Neural cell (in vitro differentiated cells): ENCODE measurements around the gene ARHGAP4. TPM values are rescaled to one million over a fixed set of nuclear protein-coding genes. Genes with fewer than 3 reads are reported as not detected.

Source experiments
- H2AFZ ChIP-seq: fragments of 200-600, 300-800 bp; sonication (generic), shearing (Covaris generic); 2 replicates; pipeline ENCODE4 v1.6.0; 2014; ENCODE audit warnings: low read depth, mild to moderate bottlenecking, antibody characterized with exemption, low read length, moderate library complexity
- H3F3A ChIP-seq: fragments of 200-600 bp; shearing (Covaris generic); 2 replicates; pipeline ENCODE4 v1.6.1; 2016; ENCODE audit warnings: mild to moderate bottlenecking, moderate library complexity, mixed read lengths, antibody characterized with exemption, low read length; ENCODE audit not compliant: insufficient read depth, poor library complexity, severe bottlenecking
- H3K27ac ChIP-seq: fragments of 200-600, 300-800 bp; sonication (generic), shearing (Covaris generic); 2 replicates; pipeline ENCODE4 v1.5.1; 2014; ENCODE audit warnings: mild to moderate bottlenecking, low read length, moderate library complexity
- H3K27me3 ChIP-seq: fragments of 300-800, 200-600 bp; sonication (generic), shearing (Covaris generic); 2 replicates; pipeline ENCODE4 v1.6.0; 2014; ENCODE audit warnings: mild to moderate bottlenecking, low read depth, low read length, moderate library complexity; ENCODE audit not compliant: insufficient read depth
- H3K36me3 ChIP-seq: fragments of 300-800, 200-600 bp; sonication (generic), shearing (Covaris generic); 2 replicates; pipeline ENCODE4 v1.5.1; 2014; ENCODE audit warnings: mild to moderate bottlenecking, antibody characterized with exemption, low read length, moderate library complexity; ENCODE audit not compliant: insufficient read depth
- H3K4me2 ChIP-seq: fragments of 300-800, 200-600 bp; sonication (generic), shearing (Covaris generic); 2 replicates; pipeline ENCODE4 v1.6.0; 2014; ENCODE audit warnings: mild to moderate bottlenecking, low read length
- H3K4me3 ChIP-seq: fragments of 300-800, 200-600 bp; sonication (generic), shearing (Covaris generic); 2 replicates; pipeline ENCODE4 v1.5.1; 2014; ENCODE audit warnings: mild to moderate bottlenecking, low read length, moderate library complexity
- H3K79me2 ChIP-seq: fragments of 200-600 bp; shearing (Covaris generic); replicated peaks from 2 replicates; pipeline ENCODE4 v1.6.0; 2014; ENCODE audit warnings: mild to moderate bottlenecking, low read length, moderate library complexity; ENCODE audit not compliant: insufficient read depth
- H3K9ac ChIP-seq: fragments of 300-800, 200-600 bp; sonication (generic), shearing (Covaris generic); 2 replicates; pipeline ENCODE4 v1.6.1; 2016; ENCODE audit warnings: mild to moderate bottlenecking, low read length, mixed read lengths
- H3K9me2 ChIP-seq: fragments of 200-600 bp; shearing (Covaris generic); 2 replicates; pipeline ENCODE4 v1.6.1; 2016; ENCODE audit warnings: mild to moderate bottlenecking, low read length, mixed read lengths; ENCODE audit not compliant: insufficient read depth
- H3K9me3 ChIP-seq: fragments of 200-600, 300-800 bp; sonication (generic), shearing (Covaris generic); 2 replicates; pipeline ENCODE4 v1.6.1; 2016; ENCODE audit warnings: mild to moderate bottlenecking, mixed run types, low read length, moderate library complexity, mixed read lengths
- H4K20me1 ChIP-seq: fragments of 200-600 bp; shearing (Covaris generic); 2 replicates; pipeline ENCODE4 v1.6.1; 2016; ENCODE audit warnings: mild to moderate bottlenecking, mixed run types; ENCODE audit not compliant: insufficient read depth
- EP300 ChIP-seq: fragments of 450-650 bp; conservative IDR thresholded peaks from 2 replicates; pipeline ENCODE4 v1.6.1; 2014; ENCODE audit warnings: antibody characterized with exemption, mild to moderate bottlenecking, moderate library complexity; ENCODE audit not compliant: poor library complexity, severe bottlenecking
- EZH2 ChIP-seq: fragments of 200-600, 300-800 bp; shearing (Covaris generic), sonication (generic); IDR thresholded peaks from 2 replicates; pipeline ENCODE4 v1.6.1; 2014; ENCODE audit warnings: antibody characterized with exemption, low read length, borderline replicate concordance, mild to moderate bottlenecking; ENCODE audit not compliant: insufficient read depth, poor library complexity, severe bottlenecking
- MXI1 ChIP-seq: fragments of 450-650 bp; conservative IDR thresholded peaks from 2 replicates; pipeline ENCODE4 v1.6.1; 2014; ENCODE audit warnings: antibody characterized with exemption, mild to moderate bottlenecking; ENCODE audit not compliant: poor library complexity, severe bottlenecking
- POLR2AphosphoS5 ChIP-seq: IDR thresholded peaks from 2 replicates; pipeline ENCODE4 v1.6.1; 2012
- RAD21 ChIP-seq: fragments of 450-650 bp; conservative IDR thresholded peaks from 2 replicates; pipeline ENCODE4 v1.6.1; 2014; ENCODE audit warnings: antibody characterized with exemption, mild to moderate bottlenecking, moderate library complexity
- SMC3 ChIP-seq: fragments of 450-650 bp; conservative IDR thresholded peaks from 2 replicates; pipeline ENCODE4 v1.6.1; 2014; ENCODE audit warnings: antibody characterized with exemption, mild to moderate bottlenecking, moderate library complexity; ENCODE audit not compliant: poor library complexity
- TAF1 ChIP-seq: IDR thresholded peaks from 2 replicates; pipeline ENCODE4 v1.6.1; 2012; ENCODE audit warnings: low read depth
- polyA plus RNA-seq: library from polyadenylated mRNA; depleted of rRNA; stranded (reverse); fragments of >200 nt; gene quantifications from 2 replicates; pipeline ENCODE4 v1.2.3, GENCODE V29; 2014
- TF ChIP-seq, protein P1 (sequence below): fragments of 450-650 bp; IDR thresholded peaks from 2 replicates; pipeline ENCODE4 v1.5.1; 2014; ENCODE audit warnings: antibody characterized with exemption, mild to moderate bottlenecking, moderate library complexity; ENCODE audit not compliant: poor library complexity, severe bottlenecking
- TF ChIP-seq, protein P2 (sequence below): IDR thresholded peaks from 2 replicates; pipeline ENCODE4 v1.6.1; 2012; ENCODE audit warnings: borderline replicate concordance

The ARHGAP4 gene
- polyA plus RNA-seq, 1 donor from 2014 or later: 11.2 TPM

DNA sequence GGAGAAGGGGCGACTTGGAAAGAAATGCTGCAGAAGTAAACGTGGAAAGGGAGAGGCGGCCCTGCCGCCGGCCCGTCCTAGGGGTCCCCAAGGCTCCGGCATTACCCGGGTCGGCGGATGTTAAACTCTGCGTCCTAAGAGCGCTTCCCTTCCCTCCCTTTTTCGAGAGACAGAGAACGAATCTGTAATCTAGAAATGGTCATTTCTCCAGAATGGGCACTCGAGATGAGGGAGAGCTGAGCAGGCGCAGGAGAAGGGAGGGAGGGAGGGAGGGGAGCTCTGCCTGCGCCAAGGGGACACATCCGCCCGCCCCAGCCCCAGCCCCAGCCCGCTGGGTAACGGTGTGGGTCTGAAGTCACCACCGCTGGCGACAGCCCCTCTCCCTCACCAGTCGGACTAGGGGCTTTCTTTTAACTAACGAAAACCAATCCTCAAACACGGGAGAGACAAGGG is 43.9 kb upstream of the ARHGAP4 start:
- peak overlapping the region; percentile 85 for H3K4me3 ChIP-seq
- H3K79me2 ChIP-seq: peaks cover 28% of the 10 kb centered on the region
- H3K9me2 ChIP-seq: no peaks in the 10 kb centered on the region
- no peaks in the 10 kb centered on the region for H3K9me3 ChIP-seq
- H3K27me3 ChIP-seq: no peaks in the 10 kb centered on the region
- peak overlapping the region; percentile 98 for H3K27ac ChIP-seq
- H4K20me1 ChIP-seq: no peaks in the 10 kb centered on the region
- no peaks in the 10 kb centered on the region for H3F3A ChIP-seq
- no peaks in the 10 kb centered on the region for H3K36me3 ChIP-seq
- TF ChIP-seq EP300 (no peak), RAD21 (no peak), MXI1 (no peak), TAF1 (no peak), SMC3 (no peak), EZH2 (no peak), POLR2AphosphoS5 (no peak)
- TF ChIP-seq, protein P1, sequence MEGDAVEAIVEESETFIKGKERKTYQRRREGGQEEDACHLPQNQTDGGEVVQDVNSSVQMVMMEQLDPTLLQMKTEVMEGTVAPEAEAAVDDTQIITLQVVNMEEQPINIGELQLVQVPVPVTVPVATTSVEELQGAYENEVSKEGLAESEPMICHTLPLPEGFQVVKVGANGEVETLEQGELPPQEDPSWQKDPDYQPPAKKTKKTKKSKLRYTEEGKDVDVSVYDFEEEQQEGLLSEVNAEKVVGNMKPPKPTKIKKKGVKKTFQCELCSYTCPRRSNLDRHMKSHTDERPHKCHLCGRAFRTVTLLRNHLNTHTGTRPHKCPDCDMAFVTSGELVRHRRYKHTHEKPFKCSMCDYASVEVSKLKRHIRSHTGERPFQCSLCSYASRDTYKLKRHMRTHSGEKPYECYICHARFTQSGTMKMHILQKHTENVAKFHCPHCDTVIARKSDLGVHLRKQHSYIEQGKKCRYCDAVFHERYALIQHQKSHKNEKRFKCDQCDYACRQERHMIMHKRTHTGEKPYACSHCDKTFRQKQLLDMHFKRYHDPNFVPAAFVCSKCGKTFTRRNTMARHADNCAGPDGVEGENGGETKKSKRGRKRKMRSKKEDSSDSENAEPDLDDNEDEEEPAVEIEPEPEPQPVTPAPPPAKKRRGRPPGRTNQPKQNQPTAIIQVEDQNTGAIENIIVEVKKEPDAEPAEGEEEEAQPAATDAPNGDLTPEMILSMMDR: no peak
- TF ChIP-seq, protein P2, sequence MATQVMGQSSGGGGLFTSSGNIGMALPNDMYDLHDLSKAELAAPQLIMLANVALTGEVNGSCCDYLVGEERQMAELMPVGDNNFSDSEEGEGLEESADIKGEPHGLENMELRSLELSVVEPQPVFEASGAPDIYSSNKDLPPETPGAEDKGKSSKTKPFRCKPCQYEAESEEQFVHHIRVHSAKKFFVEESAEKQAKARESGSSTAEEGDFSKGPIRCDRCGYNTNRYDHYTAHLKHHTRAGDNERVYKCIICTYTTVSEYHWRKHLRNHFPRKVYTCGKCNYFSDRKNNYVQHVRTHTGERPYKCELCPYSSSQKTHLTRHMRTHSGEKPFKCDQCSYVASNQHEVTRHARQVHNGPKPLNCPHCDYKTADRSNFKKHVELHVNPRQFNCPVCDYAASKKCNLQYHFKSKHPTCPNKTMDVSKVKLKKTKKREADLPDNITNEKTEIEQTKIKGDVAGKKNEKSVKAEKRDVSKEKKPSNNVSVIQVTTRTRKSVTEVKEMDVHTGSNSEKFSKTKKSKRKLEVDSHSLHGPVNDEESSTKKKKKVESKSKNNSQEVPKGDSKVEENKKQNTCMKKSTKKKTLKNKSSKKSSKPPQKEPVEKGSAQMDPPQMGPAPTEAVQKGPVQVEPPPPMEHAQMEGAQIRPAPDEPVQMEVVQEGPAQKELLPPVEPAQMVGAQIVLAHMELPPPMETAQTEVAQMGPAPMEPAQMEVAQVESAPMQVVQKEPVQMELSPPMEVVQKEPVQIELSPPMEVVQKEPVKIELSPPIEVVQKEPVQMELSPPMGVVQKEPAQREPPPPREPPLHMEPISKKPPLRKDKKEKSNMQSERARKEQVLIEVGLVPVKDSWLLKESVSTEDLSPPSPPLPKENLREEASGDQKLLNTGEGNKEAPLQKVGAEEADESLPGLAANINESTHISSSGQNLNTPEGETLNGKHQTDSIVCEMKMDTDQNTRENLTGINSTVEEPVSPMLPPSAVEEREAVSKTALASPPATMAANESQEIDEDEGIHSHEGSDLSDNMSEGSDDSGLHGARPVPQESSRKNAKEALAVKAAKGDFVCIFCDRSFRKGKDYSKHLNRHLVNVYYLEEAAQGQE: no peak
- peak overlapping the region; percentile 98 for H3K9ac ChIP-seq
- no peak overlapping the region for H2AFZ ChIP-seq
- peak overlapping the region; percentile 70 for H3K4me2 ChIP-seq

DNA sequence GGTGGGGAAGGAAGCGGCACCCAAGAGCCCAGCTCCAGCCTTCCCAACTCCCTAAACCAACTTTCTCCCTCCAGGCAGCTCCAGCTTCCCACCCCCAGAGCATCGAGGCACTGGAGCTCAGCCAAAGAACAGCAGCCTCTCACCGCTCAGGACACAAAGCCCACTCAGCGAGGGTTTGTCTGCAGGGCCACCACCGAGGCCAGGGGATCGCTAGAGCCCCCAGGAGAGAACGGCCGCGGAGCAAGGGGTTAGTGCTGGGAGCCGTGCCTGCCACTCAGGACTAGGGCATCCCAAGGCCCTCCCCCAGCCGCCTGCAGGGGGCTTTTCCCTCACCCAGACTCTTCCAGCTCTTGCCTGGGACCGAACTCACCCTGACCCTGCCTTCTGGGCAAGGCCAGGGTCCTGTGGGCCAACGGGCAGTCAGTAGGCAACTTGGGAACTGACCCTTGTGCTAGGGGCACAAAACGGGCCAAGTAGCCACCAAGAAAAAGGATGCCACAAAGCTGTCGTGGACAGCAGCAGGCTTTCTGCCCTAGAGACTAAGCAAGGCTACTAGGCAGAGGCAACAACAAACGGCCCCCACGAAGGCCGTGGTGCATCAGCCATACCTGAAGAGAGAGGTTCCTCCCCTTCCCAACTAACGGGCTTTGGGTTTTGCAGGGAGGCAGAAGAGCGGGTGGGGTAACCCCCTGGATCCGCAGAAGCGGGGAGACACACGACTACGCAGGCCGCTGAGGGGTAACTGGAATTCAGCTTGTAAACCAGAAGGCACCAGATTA is 43.2 kb upstream of the ARHGAP4 start:
- H3F3A ChIP-seq: no peaks in the 10 kb centered on the region
- TF ChIP-seq EZH2: no peak
- TF ChIP-seq EP300: no peak
- no peak for TF ChIP-seq MXI1
- TF ChIP-seq RAD21: no peak
- TF ChIP-seq, protein P2: no peak
- no peak for TF ChIP-seq TAF1
- TF ChIP-seq, protein P1: no peak
- TF ChIP-seq POLR2AphosphoS5: no peak
- no peak for TF ChIP-seq SMC3
- H3K9me2 ChIP-seq: no peaks in the 10 kb centered on the region
- peak overlapping the region; percentile 98 for H3K9ac ChIP-seq
- H3K4me2 ChIP-seq: peak overlapping the region; percentile 70
- H2AFZ ChIP-seq: no peak overlapping the region
- peak overlapping the region; percentile 85 for H3K4me3 ChIP-seq
- H3K79me2 ChIP-seq: peaks cover 33% of the 10 kb centered on the region
- no peaks in the 10 kb centered on the region for H3K36me3 ChIP-seq
- H4K20me1 ChIP-seq: no peaks in the 10 kb centered on the region
- no peaks in the 10 kb centered on the region for H3K9me3 ChIP-seq
- H3K27ac ChIP-seq: peak overlapping the region; percentile 98
- no peaks in the 10 kb centered on the region for H3K27me3 ChIP-seq
